Measurements from ENCODE around the gene CANT1.

Gene CANT1

GRCh38 chr17:79010304-79010646, 711 bp upstream of the CANT1 start:
- H3K4me1 Mint-ChIP-seq: peaks cover 28% of the 10 kb centered on the region
- H3K27ac Mint-ChIP-seq: peak overlapping the region; percentile 78 to 94 (median 90)
- peaks cover 8% of the 10 kb centered on the region for H3K36me3 Mint-ChIP-seq (ENCODE audit: low read depth)
- no peak for TF ChIP-seq CTCF (IDR thresholded peaks at IDR 0.05; ENCODE audit: unreplicated experiment in 3 of 3)
- H3K27me3 Mint-ChIP-seq (ENCODE audit: low read depth): no peaks in the 10 kb centered on the region
- peak overlapping the region; percentile 87 to 94 (median 91) for H3K4me3 Mint-ChIP-seq
- peaks cover 12% of the 10 kb centered on the region for H3K9me3 Mint-ChIP-seq

- Mint-ChIP-seq H3K36me3 (ENCODE audit: low read depth) (peaks cover 8% of the 10 kb centered on the region), H3K27me3 (ENCODE audit: low read depth) (no peaks in the 10 kb centered on the region), H3K4me3 (peak overlapping the region; percentile 94 to 95 (median 95)), H3K9me3 (peaks cover 8% of the 10 kb centered on the region), H3K27ac (peak overlapping the region; percentile 73 to 78 (median 78)), H3K4me1 (peaks cover 28% of the 10 kb centered on the region)
- TF ChIP-seq CTCF (IDR thresholded peaks at IDR 0.05; ENCODE audit: unreplicated experiment in 3 of 3): no peak
Observed at GRCh38 chr17:79008666-79009387, 737 bp downstream of the CANT1 start.

GRCh38 chr17:79007504-79008381, 1.8 kb downstream of the CANT1 start:
- peaks cover 8% of the 10 kb centered on the region for H3K36me3 Mint-ChIP-seq (ENCODE audit: low read depth)
- peaks cover 28% of the 10 kb centered on the region for H3K4me1 Mint-ChIP-seq
- H3K27ac Mint-ChIP-seq: peak overlapping the region in 1 of 3 experiments; percentile 78
- H3K4me3 Mint-ChIP-seq: peak overlapping the region; percentile 94 to 95 (median 95)
- TF ChIP-seq CTCF (IDR thresholded peaks at IDR 0.05; ENCODE audit: unreplicated experiment in 3 of 3): no peak
- no peaks in the 10 kb centered on the region for H3K27me3 Mint-ChIP-seq (ENCODE audit: low read depth)
- H3K9me3 Mint-ChIP-seq: peaks cover 2% of the 10 kb centered on the region

GRCh38 chr17:79006794-79007503, 2.6 kb downstream of the CANT1 start:
- H3K27ac Mint-ChIP-seq: no peak overlapping the region
- H3K27me3 Mint-ChIP-seq (ENCODE audit: low read depth): no peaks in the 10 kb centered on the region
- TF ChIP-seq CTCF (IDR thresholded peaks at IDR 0.05; ENCODE audit: unreplicated experiment in 3 of 3): no peak
- peak overlapping the region; percentile 68 to 95 (median 94) for H3K4me3 Mint-ChIP-seq
- H3K9me3 Mint-ChIP-seq: no peaks in the 10 kb centered on the region
- H3K4me1 Mint-ChIP-seq: peaks cover 28% of the 10 kb centered on the region
- peaks cover 8% of the 10 kb centered on the region for H3K36me3 Mint-ChIP-seq (ENCODE audit: low read depth)

- no peak for TF ChIP-seq CTCF (IDR thresholded peaks at IDR 0.05; ENCODE audit: unreplicated experiment in 3 of 3)
- Mint-ChIP-seq H3K36me3 (ENCODE audit: low read depth) (peaks cover 8% of the 10 kb centered on the region), H3K27me3 (ENCODE audit: low read depth) (no peaks in the 10 kb centered on the region), H3K4me1 (peaks cover 26% of the 10 kb centered on the region), H3K27ac (no peak overlapping the region), H3K9me3 (no peaks in the 10 kb centered on the region), H3K4me3 (peak overlapping the region; percentile 14 to 51 (median 31))
Observed at GRCh38 chr17:79006046-79006445, 3.5 kb downstream of the CANT1 start.
